MM.1S (cell line): ENCODE results near the gene CCDC136.

ENCODE experiments used
- DNase-seq: peaks from one replicate; pipeline ENCODE4 v3.0.0-alpha.2; 2015
- H2AFZ ChIP-seq: fragments of 300-600 bp; sonication (generic); 2 replicates; pipeline ENCODE4 v1.6.0; 2016; ENCODE audit warnings: antibody characterized with exemption, low read length
- H3F3A ChIP-seq: fragments of 300-600 bp; sonication (generic); 2 replicates; pipeline ENCODE4 v1.6.1; 2016; ENCODE audit warnings: mild to moderate bottlenecking, antibody characterized with exemption, low read length, moderate library complexity, mixed read lengths; ENCODE audit not compliant: insufficient read depth
- H3K27ac ChIP-seq: fragments of 300-600 bp; sonication (generic); 2 replicates; pipeline ENCODE4 v1.5.1; 2016; ENCODE audit warnings: mild to moderate bottlenecking, low read length
- H3K27me3 ChIP-seq: fragments of 300-600 bp; sonication (generic); replicated peaks from 2 replicates; pipeline ENCODE4 v1.6.0; 2016; ENCODE audit warnings: low read length; ENCODE audit not compliant: insufficient read depth
- H3K36me3 ChIP-seq: fragments of 300-600 bp; sonication (generic); replicated peaks from 2 replicates; pipeline ENCODE4 v1.6.1; 2016; ENCODE audit warnings: mild to moderate bottlenecking, low read length, mixed read lengths; ENCODE audit not compliant: insufficient read depth
- H3K4me1 ChIP-seq: fragments of 300-600 bp; sonication (generic); 2 replicates; pipeline ENCODE4 v1.6.1; 2016; ENCODE audit warnings: low read length, mixed read lengths
- H3K4me2 ChIP-seq: fragments of 300-600 bp; sonication (generic); 2 replicates; pipeline ENCODE4 v1.6.0; 2016; ENCODE audit warnings: low read depth, low read length
- H3K4me3 ChIP-seq: fragments of 300-600 bp; sonication (generic); 2 replicates; pipeline ENCODE4 v1.5.1; 2016; ENCODE audit warnings: low read length, mixed read lengths
- H3K79me2 ChIP-seq: fragments of 300-600 bp; sonication (generic); 2 replicates; pipeline ENCODE4 v1.6.1; 2016; ENCODE audit warnings: mixed run types, low read length, mixed read lengths
- H3K9ac ChIP-seq: fragments of 300-600 bp; sonication (generic); 2 replicates; pipeline ENCODE4 v1.6.1; 2016; ENCODE audit warnings: low read length, mixed read lengths
- H3K9me2 ChIP-seq: fragments of 300-600 bp; sonication (generic); replicated peaks from 2 replicates; pipeline ENCODE4 v1.6.1; 2016; ENCODE audit warnings: mild to moderate bottlenecking, low read length, mixed read lengths; ENCODE audit not compliant: insufficient read depth
- H3K9me3 ChIP-seq: fragments of 300-600 bp; sonication (generic); replicated peaks from 2 replicates; pipeline ENCODE4 v1.6.1; 2016; ENCODE audit warnings: mild to moderate bottlenecking, low read length, mixed read lengths; ENCODE audit not compliant: insufficient read depth
- H4K20me1 ChIP-seq: fragments of 300-600 bp; sonication (generic); 2 replicates; pipeline ENCODE4 v1.6.1; 2016; ENCODE audit warnings: mild to moderate bottlenecking, low read length, moderate library complexity, mixed read lengths; ENCODE audit not compliant: insufficient read depth
- EZH2 ChIP-seq: fragments of 300-600 bp; sonication (generic); optimal IDR thresholded peaks from 2 replicates; pipeline ENCODE3; 2017; ENCODE audit warnings: low read depth, mild to moderate bottlenecking, antibody characterized with exemption, low read length, mixed read lengths
- EZH2phosphoT487 ChIP-seq: fragments of 300-600 bp; sonication (generic); IDR thresholded peaks from 2 replicates; pipeline ENCODE4 v1.6.1; 2018; ENCODE audit warnings: antibody characterized with exemption, low read length
- TF ChIP-seq, protein P1 (sequence below): fragments of 300-600 bp; sonication (generic); IDR thresholded peaks from 2 replicates; pipeline ENCODE4 v1.5.1; 2016; ENCODE audit warnings: antibody characterized with exemption, low read length, mixed read lengths

CCDC136 gene

DNA sequence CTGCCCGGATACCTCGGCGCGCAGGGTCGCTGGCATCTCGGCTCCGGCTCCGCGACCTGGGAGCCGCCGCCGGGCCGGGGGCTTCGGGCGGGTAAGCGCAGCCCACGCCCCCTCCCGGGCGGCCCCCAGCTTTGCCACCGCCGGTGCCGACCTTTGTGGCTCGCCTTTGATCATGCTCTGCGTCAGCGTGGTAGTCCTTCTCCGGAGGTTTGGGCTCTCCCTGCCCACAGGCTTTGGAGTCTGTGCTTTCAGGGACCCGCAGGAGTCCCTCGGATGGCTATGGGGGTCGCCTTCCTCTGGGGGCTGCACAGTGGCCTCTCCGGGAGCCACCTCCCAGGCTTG, 78.1 kb downstream of the CCDC136 start:
- Histone ChIP-seq H3K27me3 (no peaks in the 10 kb centered on the region), H3K4me3 (peak overlapping the region; percentile 79), H4K20me1 (no peaks in the 10 kb centered on the region), H3K27ac (no peak overlapping the region), H3K4me2 (peak overlapping the region; percentile 97), H3K9ac (peak overlapping the region; percentile 55; the same call in 1 of the 2 replicates), H3K9me2 (no peaks in the 10 kb centered on the region), H3F3A (peaks cover 9% of the 10 kb centered on the region; the same call in 1 of the 2 replicates), H3K36me3 (no peaks in the 10 kb centered on the region), H3K79me2 (peaks cover 8% of the 10 kb centered on the region), H3K9me3 (no peaks in the 10 kb centered on the region), H2AFZ (peak overlapping the region; percentile 54; the same call in 1 of the 2 replicates), H3K4me1 (no peaks in the 10 kb centered on the region)
- DNase-seq: no peak
- TF ChIP-seq EZH2 (no peak), EZH2phosphoT487 (no peak)
- TF ChIP-seq, protein P1, sequence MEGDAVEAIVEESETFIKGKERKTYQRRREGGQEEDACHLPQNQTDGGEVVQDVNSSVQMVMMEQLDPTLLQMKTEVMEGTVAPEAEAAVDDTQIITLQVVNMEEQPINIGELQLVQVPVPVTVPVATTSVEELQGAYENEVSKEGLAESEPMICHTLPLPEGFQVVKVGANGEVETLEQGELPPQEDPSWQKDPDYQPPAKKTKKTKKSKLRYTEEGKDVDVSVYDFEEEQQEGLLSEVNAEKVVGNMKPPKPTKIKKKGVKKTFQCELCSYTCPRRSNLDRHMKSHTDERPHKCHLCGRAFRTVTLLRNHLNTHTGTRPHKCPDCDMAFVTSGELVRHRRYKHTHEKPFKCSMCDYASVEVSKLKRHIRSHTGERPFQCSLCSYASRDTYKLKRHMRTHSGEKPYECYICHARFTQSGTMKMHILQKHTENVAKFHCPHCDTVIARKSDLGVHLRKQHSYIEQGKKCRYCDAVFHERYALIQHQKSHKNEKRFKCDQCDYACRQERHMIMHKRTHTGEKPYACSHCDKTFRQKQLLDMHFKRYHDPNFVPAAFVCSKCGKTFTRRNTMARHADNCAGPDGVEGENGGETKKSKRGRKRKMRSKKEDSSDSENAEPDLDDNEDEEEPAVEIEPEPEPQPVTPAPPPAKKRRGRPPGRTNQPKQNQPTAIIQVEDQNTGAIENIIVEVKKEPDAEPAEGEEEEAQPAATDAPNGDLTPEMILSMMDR: no peak

DNA sequence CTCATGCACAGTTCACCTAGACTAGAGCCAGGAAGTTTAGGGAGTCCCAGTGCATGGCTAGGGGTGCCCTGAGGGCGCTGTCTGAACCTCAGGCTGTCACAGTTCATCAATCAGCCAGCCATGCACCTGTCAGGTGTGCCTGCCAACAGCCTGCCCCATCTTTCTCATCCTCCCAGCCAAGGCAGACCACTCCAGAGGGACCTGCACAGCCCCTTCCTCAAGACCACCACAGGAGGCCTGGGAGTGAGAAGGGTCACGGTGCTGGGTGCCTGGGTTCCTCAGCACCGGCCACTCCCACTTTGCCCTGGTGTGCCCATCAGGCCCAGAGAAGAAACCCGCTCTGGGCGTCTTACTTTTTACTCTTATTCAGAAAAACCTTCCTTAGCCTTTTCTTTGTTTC, 79.3 kb downstream of the CCDC136 start:
- H2AFZ ChIP-seq: no peak overlapping the region
- no peak overlapping the region for H3K4me3 ChIP-seq
- no peaks in the 10 kb centered on the region for H3K9me2 ChIP-seq
- H3K27ac ChIP-seq: no peak overlapping the region
- no peaks in the 10 kb centered on the region for H4K20me1 ChIP-seq
- TF ChIP-seq, protein P1: no peak
- no peak for TF ChIP-seq EZH2
- TF ChIP-seq EZH2phosphoT487: no peak
- DNase-seq: no peak
- H3K27me3 ChIP-seq: no peaks in the 10 kb centered on the region
- H3K36me3 ChIP-seq: no peaks in the 10 kb centered on the region
- H3K9ac ChIP-seq: no peak overlapping the region
- H3K79me2 ChIP-seq: no peaks in the 10 kb centered on the region
- no peaks in the 10 kb centered on the region for H3K9me3 ChIP-seq
- no peak overlapping the region for H3K4me2 ChIP-seq
- peaks cover 9% of the 10 kb centered on the region; the same call in 1 of the 2 replicates for H3F3A ChIP-seq
- no peaks in the 10 kb centered on the region for H3K4me1 ChIP-seq
